Liver (tissue), 9 donors: ENCODE results near the gene ERC2. TPM values are rescaled to one million over a fixed set of nuclear protein-coding genes. Genes with fewer than 3 reads are reported as not detected.

Experiments
- DNase-seq: peaks from one replicate; pipeline ENCODE4 v3.0.0-alpha.2; 2017; ENCODE audit warnings: low spot score
- H3K27ac ChIP-seq, 2 donors: one replicate each; pipeline ENCODE4 v1.7.0; 2013; ENCODE audit warnings: inconsistent platforms in 2 of 2, low read length in 2 of 2, control low read depth in 1 of 2, low read depth in 1 of 2, mild to moderate bottlenecking in 1 of 2
- H3K27me3 ChIP-seq, 4 donors: one replicate each; pipeline versions ENCODE4 v1.6.1 to v1.7.0; 2013; ENCODE audit warnings: low read length in 3 of 4, inconsistent platforms in 1 of 4, mild to moderate bottlenecking in 1 of 4, moderate library complexity in 1 of 4; ENCODE audit not compliant: control insufficient read depth in 4 of 4, insufficient read depth in 4 of 4
- H3K36me3 ChIP-seq, 4 donors: one replicate each; pipeline versions ENCODE4 v1.6.1 to v1.7.0; 2013; ENCODE audit warnings: low read length in 3 of 4, mild to moderate bottlenecking in 3 of 4, low read depth in 1 of 4, moderate library complexity in 1 of 4; ENCODE audit not compliant: control insufficient read depth in 4 of 4, insufficient read depth in 3 of 4
- H3K4me1 ChIP-seq, 4 donors: one replicate each; pipeline versions ENCODE4 v1.6.1 to v1.7.0; 2013; ENCODE audit warnings: low read length in 3 of 4, mild to moderate bottlenecking in 3 of 4, moderate library complexity in 1 of 4; ENCODE audit not compliant: control insufficient read depth in 4 of 4, insufficient read depth in 4 of 4
- H3K4me3 ChIP-seq, 3 donors: one replicate each; pipeline versions ENCODE4 v1.6.1 to v1.7.0; 2013; ENCODE audit warnings: low read length in 3 of 3, control low read depth in 1 of 3, low read depth in 1 of 3, mild to moderate bottlenecking in 1 of 3
- H3K9ac ChIP-seq, 2 donors: one replicate each; pipeline ENCODE4 v1.7.0; 2013; ENCODE audit warnings: low read length in 2 of 2, mild to moderate bottlenecking in 2 of 2, moderate library complexity in 2 of 2, control low read depth in 1 of 2, low read depth in 1 of 2
- H3K9me3 ChIP-seq, 4 donors: one replicate each; pipeline versions ENCODE4 v1.6.1 to v1.7.0; 2013; ENCODE audit warnings: low read length in 3 of 4; ENCODE audit not compliant: control insufficient read depth in 4 of 4
- ATF3 ChIP-seq: IDR thresholded peaks from 2 replicates; pipeline ENCODE4 v1.6.1; 2016; ENCODE audit warnings: antibody characterized with exemption
- CTCF ChIP-seq: fragments of 150-350 bp; IDR thresholded peaks from 2 replicates; pipeline ENCODE4 v1.5.1; 2017; ENCODE audit warnings: improper control_type of control experiment, low read depth, low read length; ENCODE audit not compliant: missing input control
- GABPA ChIP-seq, 2 donors: IDR thresholded peaks in 1 of 2; conservative IDR thresholded peaks in 1 of 2; 2 replicates each; pipeline ENCODE4 v1.6.1; 2016; ENCODE audit warnings: antibody characterized with exemption in 2 of 2, mild to moderate bottlenecking in 1 of 2, moderate library complexity in 1 of 2
- HNF4A ChIP-seq, 2 donors: conservative IDR thresholded peaks; 2 replicates each; pipeline ENCODE4 v1.6.1; 2016; ENCODE audit warnings: antibody characterized with exemption in 2 of 2, mild to moderate bottlenecking in 2 of 2
- HNF4G ChIP-seq: IDR thresholded peaks from 2 replicates; pipeline ENCODE4 v1.6.1; 2016; ENCODE audit warnings: antibody characterized with exemption
- NR2F2 ChIP-seq: IDR thresholded peaks from 2 replicates; pipeline ENCODE4 v1.6.1; 2016; ENCODE audit warnings: antibody characterized with exemption
- REST ChIP-seq: IDR thresholded peaks from 2 replicates; pipeline ENCODE4 v1.6.1; 2016; ENCODE audit warnings: antibody characterized with exemption, mild to moderate bottlenecking
- RXRA ChIP-seq, 2 donors: IDR thresholded peaks; 2 replicates each; pipeline ENCODE4 v1.6.1; 2017 to 2018; ENCODE audit warnings: antibody characterized with exemption in 2 of 2, mild to moderate bottlenecking in 1 of 2
- YY1 ChIP-seq: IDR thresholded peaks from 2 replicates; pipeline ENCODE4 v1.6.1; 2016; ENCODE audit warnings: antibody characterized with exemption, mild to moderate bottlenecking
- ZBTB33 ChIP-seq: IDR thresholded peaks from 2 replicates; pipeline ENCODE4 v1.6.1; 2016; ENCODE audit warnings: antibody characterized with exemption
- WGBS: extraction: QIAGEN DNeasy Blood & Tissue Kit; methylation state at CpG from one replicate; pipeline ENCODE4 v1.1.7; 2013; 5-methylcytosine and 5-hydroxymethylcytosine counted together
- polyA plus RNA-seq, 2 donors: library from polyadenylated mRNA; stranded (reverse) in 1 of 2; unstranded in 1 of 2; fragments of 200-250 nt in 1 of 2; fragments of >200 nt in 1 of 2; fragmentation: Nextera tagmentation in 1 of 2; extraction: Ambion mirVana in 1 of 2; gene quantifications; one replicate each; pipeline versions ENCODE4 v1.2.1 to v1.2.3, GENCODE V29; 2013 to 2015
- total RNA-seq, 2 donors: library from RNA; depleted of rRNA; stranded (reverse); fragments of >200 nt; gene quantifications; one replicate each; pipeline ENCODE4 v1.2.3, GENCODE V29; 2014
- donor health status: healthy.
- donor health status: healthy.
- donor health status: healthy.
- donor health status: healthy.
- donor health status: healthy.

The ERC2 gene
- total and polyA plus RNA-seq, 4 donors, result 0.14 to 0.25 TPM; not detected in 2

GRCh38 chr3:55615039-55615693, 853.1 kb downstream of the ERC2 start (continued):
- TF ChIP-seq ATF3, result no peak
- no peak for TF ChIP-seq HNF4G
- no peak for TF ChIP-seq HNF4A (conservative IDR thresholded peaks at IDR 0.05)

GRCh38 chr3:55611121-55611520, 857.1 kb downstream of the ERC2 start:
- Histone ChIP-seq H3K9ac (no peak overlapping the region), H3K36me3 (no peaks in the 10 kb centered on the region)

GRCh38 chr3:55609230-55609827, 858.9 kb downstream of the ERC2 start:
- peaks cover 0 to 10% (median 8%) of the 10 kb centered on the region in 4 donors for H3K4me1 ChIP-seq
- H3K9ac ChIP-seq, result no peak overlapping the region
- H3K9me3 ChIP-seq, result no peaks in the 10 kb centered on the region
- no peak overlapping the region for H3K27ac ChIP-seq
- WGBS, result 90% methylated on average over 10 of the region's 10 CpGs
- H3K4me3 ChIP-seq, result no peak overlapping the region
- DNase-seq, result no peak
- no peak for TF ChIP-seq ZBTB33
- no peak for TF ChIP-seq CTCF
- TF ChIP-seq GABPA (IDR thresholded peaks at IDR 0.05 in 1 of 2, conservative IDR thresholded peaks at IDR 0.05 in 1 of 2), result no peak
- no peak for TF ChIP-seq HNF4A (conservative IDR thresholded peaks at IDR 0.05)
- TF ChIP-seq RXRA (IDR thresholded peaks at IDR 0.05), result no peak
- TF ChIP-seq NR2F2, result no peak
- H3K27me3 ChIP-seq, result no peaks in the 10 kb centered on the region
- no peaks in the 10 kb centered on the region for H3K36me3 ChIP-seq

More at GRCh38 chr3:55611121-55611520, 857.1 kb downstream of the ERC2 start:
- Histone ChIP-seq H3K27ac (no peak overlapping the region), H3K9me3 (no peaks in the 10 kb centered on the region), H3K27me3 (no peaks in the 10 kb centered on the region), H3K4me1 (peaks cover 0 to 5% (median 2%) of the 10 kb centered on the region in 4 donors), H3K4me3 (no peak overlapping the region)
- TF ChIP-seq REST (no peak), YY1 (no peak)
- no peak for DNase-seq
- 96% methylated on average over 1 of the region's 1 CpG for WGBS
